Caki2 (cell line): ENCODE measurements around the gene CFAP46. TPM values are rescaled to one million over a fixed set of nuclear protein-coding genes. Genes with fewer than 3 reads are reported as not detected.
"Not testable (repeated sequence)": the region's sequence is repeated elsewhere in the genome, so short reads cannot be mapped to it uniquely, and the experiment has no call there.

ENCODE experiments used
- DNase-seq: peaks from one replicate; pipeline ENCODE4 v3.0.0-alpha.2; 2015; ENCODE audit warnings: low read depth
- in situ Hi-C: cut with HindIII; loops from 2 replicates; pipeline ENCODE4 v1.10.0; 2016; ENCODE audit warnings: low sequenced_read_pairs, low pct_unique_long_range_greater_than_20kb, mixed read lengths
- total RNA-seq: library from RNA; depleted of rRNA; stranded (reverse); fragments of >200 nt; shearing (Covaris generic); gene quantifications from 2 replicates; pipeline ENCODE4 v1.2.3, GENCODE V29; 2014; ENCODE audit warnings: low replicate concordance

The CFAP46 gene
- total RNA-seq, 1 experiment from 2014 or later, result not detected

DNA sequence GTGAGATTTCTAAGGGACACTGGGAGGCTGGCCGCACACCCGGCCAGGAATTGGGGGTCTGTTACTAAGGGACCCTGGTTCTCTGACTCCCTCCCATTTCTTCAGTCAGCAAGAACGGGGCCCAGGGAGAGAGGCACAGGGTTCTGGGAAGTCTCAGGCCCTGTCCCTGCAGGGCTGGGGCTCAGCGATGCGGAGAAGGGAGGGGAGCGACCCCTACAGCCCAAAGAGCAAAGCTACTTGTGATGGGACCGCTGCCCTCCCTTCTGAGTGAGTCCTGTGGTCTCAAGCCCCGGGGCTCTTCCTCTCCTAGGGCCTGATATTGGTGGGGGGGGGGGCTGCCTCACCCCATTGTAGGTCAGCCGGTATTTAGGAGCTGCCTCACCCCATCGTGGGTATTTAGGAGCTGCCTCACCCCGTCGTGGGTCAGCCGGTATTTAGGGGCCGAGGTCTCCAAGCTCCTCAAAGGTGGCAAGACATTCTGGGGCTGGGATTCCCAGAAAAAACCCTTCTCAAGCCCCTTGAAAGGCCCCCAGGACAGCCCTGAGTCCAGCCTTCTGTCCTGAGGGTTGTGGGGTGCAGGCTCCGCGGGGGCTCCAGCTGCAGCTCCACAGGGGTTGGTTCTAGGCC is 139.6 kb downstream of the CFAP46 start:
- DNase-seq, result no peak
- in situ Hi-C loops, result no loop called here

DNA sequence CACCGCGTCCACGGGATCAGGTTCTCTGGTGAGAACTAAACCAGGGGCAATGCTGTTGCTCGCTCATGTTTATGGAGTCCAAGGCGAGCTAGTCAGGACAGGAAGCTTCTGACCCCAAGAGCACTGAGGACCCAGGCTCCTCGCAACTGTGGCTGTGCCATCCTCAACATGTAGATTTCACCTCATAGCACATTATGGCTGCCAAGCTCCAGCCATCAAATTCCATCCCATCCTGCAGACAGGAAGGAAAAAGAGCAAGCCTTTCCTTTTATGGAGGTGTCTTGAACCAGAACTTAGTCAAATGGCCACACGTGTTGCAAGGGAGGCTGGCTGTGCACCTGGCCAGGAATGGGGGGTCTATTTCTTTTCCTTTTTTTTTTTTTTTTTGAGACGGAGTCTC is 140.3 kb downstream of the CFAP46 start:
- no peak for DNase-seq
- in situ Hi-C loops, result no loop called here

DNA sequence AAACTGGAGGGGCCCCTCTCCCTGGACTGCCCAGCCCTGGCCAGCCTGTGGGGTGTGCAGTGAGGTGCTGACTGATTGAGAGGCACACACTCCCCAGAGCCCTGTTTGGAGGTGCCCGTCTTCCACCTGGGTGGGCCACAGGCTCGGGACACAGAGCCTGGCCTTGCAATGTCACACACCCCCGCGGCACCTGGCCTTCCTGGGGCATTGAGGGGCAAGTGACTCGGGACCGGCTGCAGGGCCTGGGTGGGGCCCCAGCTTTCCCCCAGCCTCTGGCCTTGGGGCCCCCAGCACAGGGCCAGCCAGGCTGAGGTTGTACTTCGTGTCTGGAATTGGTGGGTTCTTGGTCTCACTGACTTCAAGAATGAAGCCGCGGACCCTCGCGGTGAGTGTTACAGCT is 142.5 kb downstream of the CFAP46 start:
- in situ Hi-C loops, result no loop called here
- no peak for DNase-seq

DNA sequence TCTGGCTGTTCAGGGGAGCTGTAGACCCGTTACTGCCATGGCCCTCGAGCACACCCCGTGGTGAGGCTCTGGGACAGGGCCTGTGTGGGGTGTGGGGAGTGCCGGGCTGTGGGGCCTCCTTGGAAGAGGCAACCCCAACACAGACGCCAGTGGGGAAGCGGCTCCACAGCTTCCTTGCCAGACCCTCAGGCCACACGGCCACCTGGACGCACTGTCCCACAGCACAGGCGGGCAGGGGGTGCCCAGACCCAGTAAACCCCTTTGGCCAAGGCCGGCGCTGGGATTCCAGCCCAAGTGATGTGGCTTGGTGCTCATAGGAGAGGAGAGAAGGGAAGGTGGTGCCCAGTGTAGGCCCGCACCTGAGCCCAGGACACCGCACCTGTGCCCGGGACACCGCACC is 143.5 kb downstream of the CFAP46 start:
- no peak for DNase-seq
- in situ Hi-C loops, result no loop called here

DNA sequence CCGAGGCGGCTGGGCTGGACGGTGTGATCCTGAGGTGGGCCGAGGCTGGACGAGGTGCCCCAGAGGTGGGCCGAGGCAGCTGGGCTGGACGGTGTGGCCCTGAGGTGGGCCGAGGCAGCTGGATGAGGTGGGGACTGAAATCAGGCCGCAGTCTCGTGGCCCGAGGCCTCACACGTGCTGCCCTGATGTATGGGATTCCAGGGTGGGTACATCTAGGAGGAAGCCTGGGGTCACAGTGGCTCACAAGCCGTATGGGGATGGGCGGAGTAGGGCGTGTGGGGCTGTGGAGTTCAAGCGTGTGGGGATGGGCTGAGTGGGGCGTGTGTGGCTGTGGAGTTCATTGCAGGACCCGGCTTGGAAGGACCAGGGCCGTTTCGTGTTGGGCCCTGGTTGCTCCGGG is 144.0 kb downstream of the CFAP46 start:
- no peak for DNase-seq
- in situ Hi-C loops, result no loop called here

DNA sequence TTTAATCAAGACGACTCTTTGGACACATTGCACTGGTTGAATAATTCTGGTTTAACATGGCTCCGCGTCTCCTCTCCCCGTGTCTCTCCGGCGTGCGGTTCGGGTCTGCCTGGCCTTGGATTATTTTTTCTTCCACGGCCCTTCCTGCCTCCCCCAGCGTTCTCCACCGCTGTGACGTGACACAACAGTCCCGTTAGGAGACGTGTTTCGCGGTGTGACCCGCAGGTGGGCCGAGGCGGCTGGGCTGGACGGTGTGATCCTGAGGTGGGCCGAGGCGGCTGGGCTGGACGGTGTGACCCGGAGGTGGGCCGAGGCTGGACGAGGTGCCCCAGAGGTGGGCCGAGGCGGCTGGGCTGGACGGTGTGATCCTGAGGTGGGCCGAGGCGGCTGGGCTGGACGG is 144.4 kb downstream of the CFAP46 start:
- in situ Hi-C loops, DNase-seq: not testable (repeated sequence)

DNA sequence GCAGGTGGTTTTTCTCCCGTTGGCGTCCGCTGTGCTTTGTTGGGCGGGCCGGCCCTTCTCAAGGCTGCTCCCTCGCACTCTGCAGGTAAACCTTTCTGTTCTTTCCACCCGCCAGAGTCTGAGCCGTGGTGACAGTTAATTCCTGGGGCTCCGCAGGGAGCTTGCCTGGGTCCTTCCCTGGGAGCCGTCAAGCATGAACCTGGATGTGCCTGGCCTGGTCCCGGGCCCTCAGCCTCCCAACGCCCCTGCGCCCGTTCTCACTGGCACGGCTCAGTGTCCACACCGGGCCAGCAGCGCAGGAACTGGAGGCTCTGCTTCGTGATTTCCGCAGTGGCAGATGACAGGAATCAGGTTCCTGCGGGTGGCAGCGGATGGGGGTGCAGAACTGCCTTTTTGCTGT is 145.5 kb downstream of the CFAP46 start:
- in situ Hi-C loops, result no loop called here
- DNase-seq, result no peak

DNA sequence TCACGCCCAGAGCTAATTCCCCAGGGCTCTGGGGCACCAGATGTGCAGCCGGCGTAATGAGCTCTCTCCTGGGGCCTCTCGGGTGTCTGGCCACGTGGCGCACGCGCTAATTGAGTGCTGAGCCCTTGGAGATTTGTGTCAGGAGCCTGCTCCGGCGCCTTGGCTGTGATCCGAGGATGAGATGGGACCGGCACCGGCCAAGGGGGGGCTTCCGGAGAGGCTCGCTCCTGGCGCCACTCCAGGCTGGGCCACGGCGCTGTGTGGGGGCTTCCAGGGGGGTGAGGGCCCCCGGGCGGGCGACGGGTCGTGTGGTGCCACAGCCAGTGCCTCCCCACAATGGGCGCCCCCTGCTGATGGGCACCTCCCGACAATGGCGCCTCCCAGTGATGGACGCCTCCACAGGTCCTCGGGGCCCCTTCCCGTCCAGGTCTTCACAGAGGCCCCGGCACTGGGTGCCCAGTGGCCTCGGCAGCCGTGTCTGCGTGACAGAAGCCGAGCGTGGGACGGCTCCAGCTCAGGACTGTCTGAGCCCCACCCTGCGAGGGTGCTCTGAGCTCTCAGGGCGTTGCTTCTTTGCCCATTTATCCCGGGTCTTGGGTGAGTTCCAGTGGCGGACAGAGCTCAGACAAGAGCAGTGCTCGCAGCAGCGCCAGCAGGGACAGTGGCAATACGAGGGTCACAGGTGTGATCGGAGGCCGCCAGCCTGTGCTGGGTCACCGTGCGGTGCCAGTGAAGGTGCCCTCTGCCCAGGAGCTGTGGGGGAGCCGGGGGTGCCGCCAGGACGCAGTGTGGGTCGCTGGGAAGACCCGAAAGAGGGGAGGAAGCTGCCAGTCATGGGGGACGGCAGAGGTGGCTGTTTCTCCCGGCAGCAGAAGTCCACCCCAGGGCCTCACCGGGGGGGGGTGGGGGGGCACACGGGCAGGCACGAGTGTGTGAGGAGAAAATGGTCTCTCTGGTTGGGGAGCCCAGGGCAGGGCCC is 148.2 kb downstream of the CFAP46 start:
- in situ Hi-C loops, result no loop called here
- DNase-seq, result no peak

DNA sequence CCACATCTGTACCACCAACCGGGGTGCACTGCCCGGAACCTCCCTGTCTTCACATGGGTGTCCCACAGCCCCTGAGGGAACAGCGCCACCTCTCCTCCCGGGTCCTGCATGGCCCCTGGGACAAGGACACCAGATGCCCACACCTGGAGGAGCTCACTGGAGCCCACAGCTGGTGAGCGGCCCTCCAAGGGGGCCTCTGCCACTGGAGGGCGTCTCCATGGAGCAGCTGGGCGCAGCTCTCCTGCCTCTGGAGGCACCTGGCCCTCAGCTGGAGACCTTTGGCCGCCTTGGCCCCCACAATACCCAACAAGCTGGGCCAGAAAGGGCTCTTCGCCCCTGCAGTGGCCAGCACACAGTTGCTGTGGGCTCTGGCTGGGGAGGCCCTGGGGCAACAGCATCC is 149.2 kb downstream of the CFAP46 start:
- in situ Hi-C loops, result no loop called here
- DNase-seq, result no peak

DNA sequence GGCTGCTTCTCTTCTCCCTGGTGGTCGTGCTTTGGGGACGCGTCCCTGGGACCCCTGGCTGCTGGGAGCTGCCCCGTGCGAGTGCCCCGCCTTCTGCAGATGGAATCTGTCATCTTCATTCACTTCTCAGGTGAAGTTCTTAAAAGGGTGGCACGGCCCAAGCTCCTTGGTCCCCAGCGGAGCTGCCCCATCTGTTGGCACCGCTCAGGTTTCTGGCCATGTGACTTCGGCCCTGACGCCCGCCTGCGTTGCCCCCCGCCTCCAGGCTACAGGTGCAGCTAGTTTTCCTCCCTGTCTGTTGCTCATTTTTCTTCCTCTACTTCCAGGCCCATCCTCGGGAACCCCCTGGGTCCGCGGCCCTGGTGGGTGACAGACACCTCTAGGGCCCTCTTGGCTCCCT is 149.6 kb downstream of the CFAP46 start:
- in situ Hi-C loops, result no loop called here
- DNase-seq, result no peak

DNA sequence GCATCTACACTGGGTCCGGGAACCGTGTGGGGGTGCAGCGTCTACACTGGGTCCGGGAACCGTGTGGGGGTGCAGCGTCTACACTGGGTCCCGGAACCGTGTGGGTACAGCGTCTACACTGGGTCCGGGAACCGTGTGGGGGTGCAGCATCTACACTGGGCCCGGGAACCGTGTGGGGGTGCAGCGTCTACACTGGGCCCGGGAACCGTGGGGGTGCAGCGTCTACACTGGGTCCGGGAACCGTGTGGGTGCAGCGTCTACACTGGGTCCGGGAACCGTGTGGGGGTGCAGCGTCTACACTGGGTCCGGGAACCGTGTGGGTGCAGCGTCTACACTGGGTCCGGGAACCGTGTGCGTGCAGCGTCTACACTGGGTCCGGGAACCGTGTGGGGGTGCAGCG is 150.3 kb downstream of the CFAP46 start:
- in situ Hi-C loops, result not testable (repeated sequence)

DNA sequence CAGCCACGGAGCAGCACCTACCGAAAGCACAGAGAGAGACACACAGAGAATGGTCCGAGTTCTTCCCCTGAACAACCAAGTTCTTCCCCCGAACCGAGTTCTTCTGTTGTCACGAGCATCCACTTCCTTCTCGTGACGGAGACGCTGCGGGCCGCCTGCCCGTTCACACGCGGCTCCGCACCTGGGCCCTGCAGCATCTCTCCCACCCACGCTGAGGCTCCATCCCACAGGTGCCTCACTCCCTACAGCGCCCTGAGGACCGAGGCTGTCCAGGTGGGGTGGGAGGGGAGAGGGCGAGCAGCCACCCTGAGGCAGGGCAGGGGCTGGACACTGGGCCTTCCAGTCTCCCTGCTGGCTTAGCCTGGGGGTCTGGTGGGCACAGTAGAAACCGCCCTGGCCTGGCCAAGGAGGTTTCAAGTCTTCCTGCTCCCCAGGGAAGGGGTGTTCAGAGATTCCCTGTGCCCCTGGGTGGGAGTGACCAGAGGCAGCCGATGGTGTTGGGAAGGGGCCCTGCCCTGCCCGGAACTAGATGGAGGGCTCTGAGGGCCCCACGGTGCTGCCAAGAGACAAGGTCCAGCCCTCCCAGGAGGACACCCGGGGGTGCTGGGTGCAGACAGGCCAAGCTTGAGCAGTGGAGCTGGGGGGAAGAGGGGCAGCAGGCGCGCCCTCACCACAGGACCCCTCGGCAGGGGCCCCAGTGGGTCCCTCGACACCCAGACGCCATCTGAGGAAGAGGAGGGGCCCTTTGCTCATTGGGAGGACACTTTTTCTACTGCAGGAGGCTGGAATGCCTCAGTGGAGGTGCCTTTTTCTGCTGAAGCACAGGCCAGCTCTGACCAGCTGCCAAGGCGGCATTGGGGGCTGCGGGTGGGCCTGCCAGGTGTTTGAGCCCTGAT is 151.2 kb downstream of the CFAP46 start:
- DNase-seq, result no peak
- in situ Hi-C loops, result no loop called here

More for the DNA sequence above, 150.3 kb downstream of the CFAP46 start:
- DNase-seq, result not testable (repeated sequence)

DNA sequence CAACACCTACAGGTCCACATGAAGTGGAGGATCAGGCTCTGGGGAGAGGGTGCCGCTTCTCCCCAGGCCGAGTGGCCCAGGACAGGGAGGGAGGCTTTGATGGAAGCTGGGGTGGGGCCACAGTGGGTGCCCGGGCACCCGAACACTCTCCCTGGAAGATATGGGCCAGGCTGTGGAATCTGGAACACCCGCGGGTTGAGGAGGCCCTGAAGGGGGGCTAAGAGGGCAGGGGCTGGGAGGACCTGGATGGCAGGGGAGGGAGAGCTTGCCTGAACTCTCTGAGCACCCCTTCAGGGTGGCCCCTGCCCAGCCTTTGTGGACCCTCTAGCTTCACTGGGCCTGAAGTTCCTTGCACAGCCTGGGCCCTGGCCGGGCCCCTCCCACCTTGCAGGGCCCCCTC is 151.9 kb downstream of the CFAP46 start:
- no peak for DNase-seq
- in situ Hi-C loops, result no loop called here

DNA sequence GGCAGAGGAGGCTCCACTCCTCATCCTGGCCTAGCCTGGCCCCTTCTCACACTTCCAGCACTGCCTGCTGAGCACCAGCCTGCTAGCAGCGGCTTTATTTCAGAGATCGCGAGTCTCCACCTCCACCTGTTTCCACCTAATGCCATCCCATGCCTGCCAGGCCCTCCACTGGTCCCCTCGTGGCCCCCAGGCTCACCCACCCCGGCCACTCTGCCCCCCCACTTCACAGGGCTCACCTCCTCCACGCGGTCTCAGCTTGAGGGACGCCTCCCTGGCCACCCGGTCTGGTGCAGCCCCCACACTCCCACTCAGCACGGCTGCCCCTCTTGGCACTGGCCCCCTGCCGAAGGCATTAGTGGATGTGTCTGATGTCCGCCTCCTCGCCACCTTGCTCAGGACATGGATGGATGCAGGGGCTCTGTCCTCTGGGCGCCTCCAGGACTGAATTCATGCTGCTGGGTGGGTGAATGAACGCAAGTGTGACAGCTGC is 152.7 kb downstream of the CFAP46 start:
- in situ Hi-C loops, result no loop called here
- DNase-seq, result no peak

DNA sequence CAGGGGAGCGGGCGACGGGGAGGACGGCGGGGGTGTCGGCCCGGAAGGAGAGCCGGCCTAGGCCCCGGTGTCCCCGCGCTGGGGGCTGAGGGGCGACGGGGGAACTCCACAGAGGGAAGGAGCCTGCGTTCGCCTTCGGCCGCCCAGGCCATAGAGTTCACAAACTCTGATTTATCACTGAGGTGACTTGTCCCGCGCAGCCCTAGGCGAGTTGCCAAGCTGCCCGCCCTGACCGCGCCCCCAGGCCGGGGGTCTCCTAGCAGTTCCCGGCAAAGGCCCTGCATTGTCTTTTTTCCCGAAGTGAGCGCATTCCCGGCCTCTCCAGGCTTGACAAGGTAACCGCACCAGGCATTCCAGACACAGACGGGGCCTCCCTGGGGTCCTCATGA is 153.5 kb downstream of the CFAP46 start:
- DNase-seq, result no peak
- in situ Hi-C loops, result no loop called here

DNA sequence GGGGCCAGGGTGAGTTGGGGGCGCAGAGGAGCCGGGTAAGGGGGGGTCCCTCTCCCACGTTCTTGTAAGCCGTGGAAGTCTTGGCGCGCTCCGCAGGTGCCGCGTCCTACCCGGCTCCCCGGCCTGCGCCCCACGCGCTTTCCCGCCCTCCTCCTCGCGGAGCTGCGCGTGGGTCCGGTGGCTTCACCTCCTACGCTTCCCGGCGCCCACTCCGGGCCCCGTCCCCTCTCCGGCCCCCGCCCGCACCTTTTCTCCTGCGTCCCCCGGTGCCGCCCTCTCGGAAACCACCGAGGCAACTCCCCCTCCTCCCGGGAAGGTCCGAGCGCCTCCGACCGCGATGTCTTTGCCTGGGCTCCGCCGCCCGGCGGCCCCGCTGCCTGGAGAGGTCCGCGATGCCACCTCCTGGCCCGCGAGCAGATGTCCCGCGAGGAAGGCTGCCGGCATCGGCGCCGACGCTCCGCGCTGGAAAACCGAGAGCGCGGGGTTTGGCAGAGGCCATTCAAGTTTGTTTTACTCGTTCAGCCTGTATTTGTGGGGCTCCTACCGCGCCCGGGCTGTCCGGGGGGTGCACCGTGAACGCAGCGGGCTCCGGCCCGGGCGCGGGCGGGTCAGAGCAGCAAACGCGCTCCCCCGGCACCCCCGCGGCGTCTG is 154.1 kb downstream of the CFAP46 start:
- DNase-seq, result no peak
- in situ Hi-C loops, result no loop called here

DNA sequence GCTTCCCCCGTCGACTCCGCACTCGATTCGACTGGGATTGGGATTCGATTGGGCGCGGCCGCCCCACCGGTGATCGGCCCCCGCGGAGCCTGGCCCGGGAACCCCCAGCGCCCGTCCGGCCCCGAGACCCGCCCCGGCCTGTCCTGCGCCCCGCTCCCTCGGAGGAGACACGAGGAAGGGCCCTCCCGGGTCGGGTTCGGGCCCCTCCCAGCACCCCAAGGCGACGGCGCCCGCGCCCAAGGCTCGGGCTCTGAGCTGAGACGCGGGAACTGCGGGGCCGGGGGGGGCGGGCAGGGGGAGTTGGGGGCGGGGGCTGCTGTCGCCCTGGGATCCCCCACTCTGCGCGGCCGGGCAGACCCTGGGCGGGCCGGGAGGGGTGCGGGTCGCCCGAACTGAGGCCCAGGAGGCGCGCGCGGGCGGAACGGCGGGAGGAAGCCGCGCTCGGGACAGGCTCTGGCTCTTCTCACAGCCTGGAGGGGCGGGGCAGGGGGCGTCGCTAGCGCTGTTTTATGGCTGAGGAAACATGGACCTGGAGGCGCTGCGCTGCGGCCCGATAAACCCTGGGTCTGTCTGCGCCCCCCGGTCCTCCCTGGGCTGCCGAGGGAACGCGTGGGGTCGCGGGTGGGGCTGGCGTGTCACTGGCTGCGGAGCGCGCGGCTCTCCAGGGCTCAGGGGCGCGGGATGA is 154.7 kb downstream of the CFAP46 start:
- DNase-seq, result no peak

More for the DNA sequence above, 154.7 kb downstream of the CFAP46 start:
- in situ Hi-C loops, result no loop called here
